Mammary epithelial cell (primary cell): Measurements from ENCODE around the gene HSD17B12.

Source experiments
- CTCF ChIP-seq, 2 donors: IDR thresholded peaks in 1 of 2; conservative IDR thresholded peaks in 1 of 2; 2 replicates each; pipeline ENCODE4 v1.5.1; 2011 to 2012; ENCODE audit warnings: inconsistent platforms in 2 of 2, low read length in 2 of 2, mild to moderate bottlenecking in 2 of 2, control low read depth in 1 of 2, low read depth in 1 of 2; ENCODE audit not compliant: insufficient read depth in 1 of 2; ENCODE audit errors: extremely low read depth in 1 of 2
- EZH2 ChIP-seq: IDR thresholded peaks from 2 replicates; pipeline ENCODE4 v1.6.1; 2012; ENCODE audit warnings: low read length, inconsistent platforms, borderline replicate concordance

GRCh38 chr11:43803766-43804165 is 123.2 kb downstream of the HSD17B12 start:
- TF ChIP-seq CTCF (conservative IDR thresholded peaks at IDR 0.05 in 1 of 2, IDR thresholded peaks at IDR 0.05 in 1 of 2; ENCODE audit: extremely low read depth in 1 of 2, insufficient read depth in 1 of 2, low read depth in 1 of 2, low read length in 2 of 2) (no peak), EZH2 (no peak)
